ENCODE measurements around the gene TMEM91. TPM values are rescaled to one million over a fixed set of nuclear protein-coding genes. Genes with fewer than 3 reads are reported as not detected.

TMEM91 gene
- total and polyA plus RNA-seq, 9 donors = 6.2 to 22.3 (median 9.9) TPM

DNA sequence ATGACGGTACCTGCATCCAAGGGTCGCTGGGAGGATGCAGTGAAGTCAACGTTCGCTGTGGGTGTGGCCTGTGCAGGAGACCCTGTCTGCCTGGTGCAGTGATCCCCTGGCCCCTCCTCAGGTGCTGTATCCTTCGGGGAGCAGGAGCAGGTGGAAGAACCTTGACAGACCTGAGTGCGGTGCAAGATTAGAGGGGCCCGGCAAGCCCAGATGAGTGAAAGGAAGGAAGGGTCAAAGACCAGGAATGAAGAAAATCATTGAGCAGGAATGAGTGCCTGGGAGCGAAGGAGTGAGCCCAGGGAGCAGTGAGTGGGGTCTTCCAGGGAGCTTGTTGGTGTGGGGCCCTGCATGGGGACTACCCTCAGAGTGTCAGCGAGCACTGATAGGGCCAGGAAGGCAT lies 38.1 kb downstream of the TMEM91 start:
- TF ChIP-seq EP300 (IDR thresholded peaks at IDR 0.05) (no peak), POLR2A (IDR thresholded peaks at IDR 0.05) (no peak)
- TF ChIP-seq, protein P1, sequence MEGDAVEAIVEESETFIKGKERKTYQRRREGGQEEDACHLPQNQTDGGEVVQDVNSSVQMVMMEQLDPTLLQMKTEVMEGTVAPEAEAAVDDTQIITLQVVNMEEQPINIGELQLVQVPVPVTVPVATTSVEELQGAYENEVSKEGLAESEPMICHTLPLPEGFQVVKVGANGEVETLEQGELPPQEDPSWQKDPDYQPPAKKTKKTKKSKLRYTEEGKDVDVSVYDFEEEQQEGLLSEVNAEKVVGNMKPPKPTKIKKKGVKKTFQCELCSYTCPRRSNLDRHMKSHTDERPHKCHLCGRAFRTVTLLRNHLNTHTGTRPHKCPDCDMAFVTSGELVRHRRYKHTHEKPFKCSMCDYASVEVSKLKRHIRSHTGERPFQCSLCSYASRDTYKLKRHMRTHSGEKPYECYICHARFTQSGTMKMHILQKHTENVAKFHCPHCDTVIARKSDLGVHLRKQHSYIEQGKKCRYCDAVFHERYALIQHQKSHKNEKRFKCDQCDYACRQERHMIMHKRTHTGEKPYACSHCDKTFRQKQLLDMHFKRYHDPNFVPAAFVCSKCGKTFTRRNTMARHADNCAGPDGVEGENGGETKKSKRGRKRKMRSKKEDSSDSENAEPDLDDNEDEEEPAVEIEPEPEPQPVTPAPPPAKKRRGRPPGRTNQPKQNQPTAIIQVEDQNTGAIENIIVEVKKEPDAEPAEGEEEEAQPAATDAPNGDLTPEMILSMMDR (IDR thresholded peaks at IDR 0.05) = no peak
- DNase-seq = no peak
- 81 to 86% (median 84%) methylated on average over 9 of the region's 9 CpGs for WGBS, 3 donors
- no peaks in the 10 kb centered on the region for H3K9me3 ChIP-seq
- no peak overlapping the region for H3K27ac ChIP-seq
- H3K27me3 ChIP-seq = no peaks in the 10 kb centered on the region
- intact Hi-C loops (cut with DNase I) = no loop called here
- no peak overlapping the region for H3K4me3 ChIP-seq
- no peaks in the 10 kb centered on the region for H3K4me1 ChIP-seq (ENCODE audit: insufficient read depth)
- no peaks in the 10 kb centered on the region for H3K36me3 ChIP-seq

DNA sequence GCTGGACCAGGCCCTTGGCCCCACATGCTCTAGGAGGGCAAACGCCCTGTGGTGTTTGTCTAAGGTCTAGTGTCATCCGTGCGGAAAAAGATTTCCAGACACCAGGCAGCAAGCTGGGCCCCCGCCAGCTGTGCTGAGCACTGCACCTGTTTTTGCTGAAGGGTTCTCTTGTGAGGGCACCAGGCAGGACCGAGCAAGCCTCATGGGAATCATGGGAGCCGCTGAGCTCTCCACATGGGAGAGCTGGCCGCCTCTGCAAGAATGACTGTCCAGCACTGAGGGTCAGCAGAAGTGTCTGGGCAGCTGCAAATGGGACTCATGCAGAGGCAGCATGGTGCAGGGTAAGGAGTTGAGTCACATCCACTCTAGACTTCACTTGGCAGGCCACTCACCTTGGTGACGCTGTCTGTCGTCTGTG lies 38.8 kb downstream of the TMEM91 start:
- Histone ChIP-seq H3K9me3 (no peaks in the 10 kb centered on the region), H3K27me3 (no peaks in the 10 kb centered on the region), H3K27ac (no peak overlapping the region), H3K4me3 (no peak overlapping the region), H3K4me1 (ENCODE audit: insufficient read depth) (no peaks in the 10 kb centered on the region), H3K36me3 (no peaks in the 10 kb centered on the region)
- 85 to 88% (median 87%) methylated on average over 9 of the region's 9 CpGs for WGBS, 3 donors
- TF ChIP-seq, protein P1 (IDR thresholded peaks at IDR 0.05) = no peak
- no peak for TF ChIP-seq POLR2A (IDR thresholded peaks at IDR 0.05)
- TF ChIP-seq EP300 (IDR thresholded peaks at IDR 0.05) = no peak
- DNase-seq = no peak
- intact Hi-C loops (cut with DNase I) = no loop called here

DNA sequence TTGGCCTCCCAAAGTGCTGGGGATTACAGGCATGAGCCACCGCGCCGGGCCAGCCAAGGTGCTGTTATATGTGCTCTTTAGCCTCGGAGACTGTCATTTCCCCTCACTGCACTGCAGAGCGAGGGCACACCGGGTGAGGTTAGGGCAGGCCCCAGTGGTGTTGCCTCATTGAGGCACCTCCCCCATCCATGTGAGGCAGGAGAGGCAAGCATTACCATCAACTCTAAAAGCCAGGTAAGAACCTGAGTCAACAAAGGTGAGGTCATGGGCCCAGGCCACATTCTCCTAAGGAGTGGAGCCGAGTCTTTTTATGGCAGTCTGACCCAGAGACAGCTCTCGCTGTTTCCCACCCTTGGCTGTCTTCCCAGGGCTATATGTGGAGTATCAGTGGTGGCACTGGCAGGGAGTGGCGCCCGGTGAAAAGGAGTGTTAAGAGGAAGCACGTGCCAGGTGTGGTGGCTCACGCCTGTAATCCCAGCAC lies 39.9 kb downstream of the TMEM91 start:
- H3K27me3 ChIP-seq = no peaks in the 10 kb centered on the region
- H3K27ac ChIP-seq = no peak overlapping the region
- intact Hi-C loops (cut with DNase I) = no loop called here
- WGBS, 3 donors = 91 to 94% (median 92%) methylated on average over 12 of the region's 12 CpGs
- no peaks in the 10 kb centered on the region for H3K4me1 ChIP-seq (ENCODE audit: insufficient read depth)
- TF ChIP-seq, protein P1 (IDR thresholded peaks at IDR 0.05) = no peak
- TF ChIP-seq POLR2A (IDR thresholded peaks at IDR 0.05) = no peak
- TF ChIP-seq EP300 (IDR thresholded peaks at IDR 0.05) = no peak
- no peaks in the 10 kb centered on the region for H3K36me3 ChIP-seq
- DNase-seq = no peak
- H3K4me3 ChIP-seq = no peak overlapping the region
- no peaks in the 10 kb centered on the region for H3K9me3 ChIP-seq

DNA sequence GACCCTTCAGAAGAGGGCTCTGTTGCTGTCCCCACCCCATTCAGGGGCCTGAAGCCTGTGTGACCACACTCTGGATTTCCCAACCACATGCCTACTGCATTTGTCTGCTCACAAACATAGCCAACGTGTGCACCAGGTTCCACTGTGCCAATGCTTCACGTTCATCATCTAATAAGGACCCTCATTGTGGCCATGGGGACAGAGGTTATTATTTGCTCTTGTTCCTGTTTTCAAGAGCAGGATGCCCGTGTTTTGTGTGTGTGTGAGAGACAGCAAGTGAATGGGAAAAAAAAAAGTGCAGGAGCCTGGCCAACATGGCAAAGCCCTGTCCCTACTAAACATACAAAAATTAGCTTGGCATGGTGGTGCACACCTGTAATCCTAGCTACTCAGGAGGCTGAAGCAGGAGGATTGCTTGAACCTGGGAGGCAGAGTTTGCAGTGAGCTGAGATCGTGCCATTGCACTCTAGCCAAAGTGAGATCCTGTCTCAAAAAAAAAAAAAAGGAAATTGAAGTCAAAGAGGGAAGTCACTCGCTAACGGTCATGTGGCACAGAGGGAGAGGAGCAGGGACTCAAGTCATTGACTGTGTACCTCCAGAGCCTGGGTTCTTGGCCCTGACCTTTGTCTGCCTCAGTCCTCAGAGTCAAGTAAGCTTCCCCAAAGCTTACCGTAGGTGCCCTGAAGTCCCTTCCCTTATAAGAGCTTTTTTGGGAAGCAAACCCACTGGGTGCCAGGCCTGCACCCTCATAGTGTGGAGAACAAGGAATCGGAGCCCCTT lies 44.0 kb downstream of the TMEM91 start:
- Histone ChIP-seq H3K27ac (no peak overlapping the region), H3K27me3 (no peaks in the 10 kb centered on the region), H3K4me1 (ENCODE audit: insufficient read depth) (no peaks in the 10 kb centered on the region), H3K4me3 (no peak overlapping the region), H3K36me3 (no peaks in the 10 kb centered on the region), H3K9me3 (no peaks in the 10 kb centered on the region)
- 78 to 83% (median 81%) methylated on average over 8 of the region's 8 CpGs for WGBS, 3 donors
- TF ChIP-seq EP300 (IDR thresholded peaks at IDR 0.05) = no peak
- TF ChIP-seq, protein P1 (IDR thresholded peaks at IDR 0.05) = no peak
- TF ChIP-seq POLR2A (IDR thresholded peaks at IDR 0.05) = no peak
- no peak for DNase-seq
- intact Hi-C loops (cut with DNase I) = no loop called here

All from ovary (tissue), 9 donors.